T-cell (primary cell): Measurements from ENCODE around the gene C17orf107. TPM values are rescaled to one million over a fixed set of nuclear protein-coding genes. Genes with fewer than 3 reads are reported as not detected.
"Not testable (repeated sequence)": the region's sequence is repeated elsewhere in the genome, so short reads cannot be mapped to it uniquely, and the experiment has no call there.

ENCODE experiments used
- ATAC-seq, 4 experiments: fragments of 200-7000 bp in 3 of 4; fragments of 150-1000 bp in 1 of 4; cut with Tn5 transposase; replicated peaks in 1 of 4; 1 replicate in 3 of 4; 2 replicates in 1 of 4; pipeline ENCODE4 v1.10.0; 2021; ENCODE audit warnings: moderate library complexity in 3 of 4, mild to moderate bottlenecking in 2 of 4, moderate number of reproducible peaks in 1 of 4
- CTCF ChIA-PET, 2 donors: fragments of 300-600 bp; sonication (Branson Sonifier 250); formaldehyde crosslinking; loops; one replicate each; lab custom pipeline; 2022; ENCODE audit warnings: antibody characterized with exemption in 2 of 2; lab: Charles Lee
- POLR2A ChIA-PET, 2 donors: fragments of 300-600 bp; sonication (Branson Sonifier 250); formaldehyde crosslinking; loops; one replicate each; lab custom pipeline; 2022; ENCODE audit warnings: antibody characterized with exemption in 2 of 2; lab: Charles Lee
- DNase-seq, 35 experiments: peaks; one replicate each; pipeline versions ENCODE4 v3.0.0 to v3.0.0-alpha.2; 2013 to 2023
- H3K27ac ChIP-seq: one replicate; pipeline ENCODE4 v1.5.1; 2013; ENCODE audit warnings: low read length
- H3K27me3 ChIP-seq, 2 experiments: replicated peaks in 1 of 2; 1 replicate in 1 of 2; 2 replicates in 1 of 2; pipeline versions ENCODE4 v1.6.1 to v1.7.0; 2013; ENCODE audit warnings: low read length in 1 of 2, mixed read lengths in 1 of 2; ENCODE audit not compliant: control insufficient read depth in 2 of 2, insufficient read depth in 2 of 2; ENCODE audit errors: extremely low read depth in 1 of 2
- H3K36me3 ChIP-seq, 2 donors: 1 replicate in 1 of 2; 2 replicates in 1 of 2; pipeline versions ENCODE4 v1.6.1 to v1.7.0; 2013; ENCODE audit warnings: low read length in 1 of 2; ENCODE audit not compliant: control insufficient read depth in 2 of 2, insufficient read depth in 1 of 2; ENCODE audit errors: extremely low read depth in 1 of 2
- H3K4me1 ChIP-seq, 2 experiments: 1 replicate in 1 of 2; 2 replicates in 1 of 2; pipeline versions ENCODE4 v1.6.1 to v1.7.0; 2013; ENCODE audit warnings: low read length in 2 of 2, mixed read lengths in 1 of 2; ENCODE audit not compliant: insufficient read depth in 2 of 2, control insufficient read depth in 1 of 2; ENCODE audit errors: extremely low read depth in 1 of 2
- H3K4me3 ChIP-seq, 2 donors: 1 replicate in 1 of 2; 2 replicates in 1 of 2; pipeline versions ENCODE4 v1.5.1 to v1.7.0; 2013; ENCODE audit warnings: mild to moderate bottlenecking in 2 of 2, low read length in 1 of 2, moderate library complexity in 1 of 2; ENCODE audit not compliant: control insufficient read depth in 1 of 2; ENCODE audit errors: extremely low read depth in 1 of 2
- H3K9me3 ChIP-seq: 2 replicates; pipeline ENCODE4 v1.7.0; 2013
- H3K27ac Mint-ChIP-seq, 2 donors: one replicate each; pipeline ENCODE4 v1.8.0; 2020 to 2021; ENCODE audit warnings: mild to moderate bottlenecking in 2 of 2, mixed read lengths in 2 of 2
- H3K27me3 Mint-ChIP-seq, 2 donors: one replicate each; pipeline ENCODE4 v1.8.0; 2021 to 2022; ENCODE audit warnings: mixed read lengths in 2 of 2
- H3K36me3 Mint-ChIP-seq: one replicate; pipeline ENCODE4 v1.8.0; 2021; ENCODE audit warnings: mixed read lengths
- H3K4me1 Mint-ChIP-seq, 3 donors: one replicate each; pipeline ENCODE4 v1.8.0; 2020 to 2022; ENCODE audit warnings: mixed read lengths in 3 of 3, mild to moderate bottlenecking in 1 of 3
- H3K4me3 Mint-ChIP-seq, 3 donors: one replicate each; pipeline ENCODE4 v1.8.0; 2020 to 2022; ENCODE audit warnings: mild to moderate bottlenecking in 3 of 3, mixed read lengths in 3 of 3, moderate library complexity in 3 of 3
- H3K9me3 Mint-ChIP-seq, 3 donors: one replicate each; pipeline ENCODE4 v1.8.0; 2020 to 2022; ENCODE audit warnings: mixed read lengths in 3 of 3
- WGBS: methylation state at CpG from one replicate; pipeline ENCODE4 v1.1.5; 2013; ENCODE audit warnings: missing lambda C conversion rate; ENCODE audit not compliant: insufficient coverage; 5-methylcytosine and 5-hydroxymethylcytosine counted together
- total RNA-seq, 35 experiments: library from RNA in 6 of 35; stranded (reverse) in 6 of 35; fragments of 120-200 nt in 1 of 35; gene quantifications; one replicate each; pipeline versions ENCODE4 v1.2.1 to v1.2.4 and lab custom pipeline; 2013 to 2026

Gene C17orf107
- total RNA-seq, 5 donors from 2014 or later (not counting 1 experiment from before 2014, with no cell fraction given): 3.1 to 41.1 (median 4.1) TPM

DNA sequence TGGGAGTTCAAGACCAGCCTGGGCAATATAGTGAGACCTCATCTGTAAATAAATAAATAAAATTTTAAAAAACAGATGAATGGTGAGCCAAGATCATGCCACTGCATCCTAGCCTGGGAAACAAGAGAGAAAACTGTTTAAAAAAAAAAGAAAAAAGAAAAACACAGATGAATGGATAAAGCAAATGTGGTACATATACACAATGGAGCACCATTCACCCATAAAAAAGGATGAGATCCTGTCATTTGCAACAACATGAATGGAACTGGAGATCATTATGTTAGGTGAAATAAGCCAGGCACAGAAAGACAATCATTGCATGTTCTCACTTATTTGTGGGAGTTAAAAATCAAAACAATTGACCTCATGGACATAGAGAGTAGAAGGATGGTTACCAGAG lies 7.3 kb downstream of the C17orf107 start:
- POLR2A ChIA-PET, H3K27ac Mint-ChIP-seq, H3K27me3 Mint-ChIP-seq, H3K36me3 Mint-ChIP-seq, ATAC-seq, CTCF ChIA-PET, H3K27ac ChIP-seq, DNase-seq, H3K36me3 ChIP-seq, H3K27me3 ChIP-seq, H3K4me3 Mint-ChIP-seq, H3K9me3 Mint-ChIP-seq, H3K9me3 ChIP-seq, H3K4me3 ChIP-seq: not testable (repeated sequence)
- peaks cover 17 to 20% (median 18%) of the 10 kb centered on the region in 3 donors for H3K4me1 Mint-ChIP-seq
- peaks cover 10 to 45% of the 10 kb centered on the region in 2 experiments for H3K4me1 ChIP-seq

- no peaks in the 10 kb centered on the region for H3K27me3 Mint-ChIP-seq
- ATAC-seq (peak; percentile 24 to 58 (median 41)), DNase-seq (no peak)
- ChIA-PET POLR2A (interaction anchor here in 1 of 2 donors (0.6 kb wide), 1 partner anchor 59 kb away, joined by 4 read pairs; the partner anchor contains the start of gene SPAG7), CTCF (interaction anchor here in 1 of 2 donors (0.6 to 1.8 kb wide), 3 partner anchors 59 to 146 kb away, joined by 3 to 15 read pairs (median 4); partner anchors contain the start of gene SPAG7)
- Histone ChIP-seq H3K9me3 (no peaks in the 10 kb centered on the region), H3K27me3 (no peaks in the 10 kb centered on the region), H3K27ac (no peak overlapping the region), H3K36me3 (no peaks in the 10 kb centered on the region), H3K4me3 (no peak overlapping the region), H3K4me1 (peaks cover 8 to 29% of the 10 kb centered on the region in 2 experiments)
- peaks cover 4 to 6% (median 4%) of the 10 kb centered on the region in 3 donors for H3K4me1 Mint-ChIP-seq
- no peaks in the 10 kb centered on the region for H3K36me3 Mint-ChIP-seq
- no peak overlapping the region for H3K27ac Mint-ChIP-seq
- H3K4me3 Mint-ChIP-seq: no peak overlapping the region
- WGBS: 56% methylated on average over 7 of the region's 10 CpGs
- no peaks in the 10 kb centered on the region for H3K9me3 Mint-ChIP-seq
These were observed 9.0 kb downstream of the C17orf107 start for GRCh38 chr17:4908301-4908700.

GRCh38 chr17:4908711-4909496 lies 9.6 kb downstream of the C17orf107 start:
- no peak overlapping the region for H3K4me3 ChIP-seq
- ChIA-PET POLR2A (interaction anchor here in 1 of 2 donors (0.6 to 0.7 kb wide), 2 partner anchors 59 to 100 kb away, joined by 4 read pairs; partner anchors contain the start of gene SPAG7), CTCF (interaction anchor here (0.5 to 1.8 kb wide), 9 partner anchors 11 to 153 kb away, joined by 3 to 15 read pairs (median 3); partner anchors contain the start of genes RNF167 (in 1 of the 2), SLC25A11 (in 1 of the 2) and SPAG7 (in 1 of the 2))
- H3K9me3 ChIP-seq: no peaks in the 10 kb centered on the region
- Mint-ChIP-seq H3K36me3 (no peaks in the 10 kb centered on the region), H3K4me3 (no peak overlapping the region), H3K27me3 (no peaks in the 10 kb centered on the region), H3K4me1 (no peaks in the 10 kb centered on the region), H3K27ac (no peak overlapping the region), H3K9me3 (no peaks in the 10 kb centered on the region)
- peaks cover 6 to 23% of the 10 kb centered on the region in 2 experiments for H3K4me1 ChIP-seq
- 36% methylated on average over 12 of the region's 20 CpGs for WGBS
- DNase-seq: peak; percentile 48 to 80 (median 64)
- H3K27ac ChIP-seq: peak overlapping the region; percentile 3
- H3K36me3 ChIP-seq: no peaks in the 10 kb centered on the region
- peak; percentile 80 to 94 (median 90) for ATAC-seq
- H3K27me3 ChIP-seq: no peaks in the 10 kb centered on the region

DNA sequence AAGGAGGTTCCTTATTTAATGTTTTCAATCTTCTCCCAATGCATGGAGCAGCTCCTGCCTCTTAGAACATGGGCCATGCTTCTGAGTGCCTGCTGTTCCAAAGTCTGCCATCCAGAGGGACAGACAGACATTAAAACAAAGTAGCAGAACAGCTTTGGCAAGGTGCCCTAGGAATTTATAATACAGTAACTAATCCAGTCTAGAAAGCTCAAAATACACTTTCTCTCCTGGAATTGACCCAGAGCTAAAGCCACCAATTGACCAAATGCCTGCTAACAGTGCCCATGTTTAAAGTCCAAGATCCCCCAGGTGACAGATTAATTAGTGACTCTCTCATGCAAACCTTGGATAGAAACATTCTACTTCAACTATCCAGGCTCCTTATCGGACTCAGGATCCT lies 14.7 kb downstream of the C17orf107 start:
- ChIA-PET CTCF (interaction anchor here in 1 of 2 donors (0.6 kb wide), 1 partner anchor 400 kb away, joined by 4 read pairs; no protein-coding TSS in a partner anchor), POLR2A (no interaction called here)
- Histone ChIP-seq H3K36me3 (no peaks in the 10 kb centered on the region), H3K4me1 (peaks cover 2 to 10% of the 10 kb centered on the region in 2 experiments), H3K9me3 (no peaks in the 10 kb centered on the region), H3K4me3 (no peak overlapping the region), H3K27me3 (no peaks in the 10 kb centered on the region), H3K27ac (no peak overlapping the region)
- no peaks in the 10 kb centered on the region for H3K9me3 Mint-ChIP-seq
- no peak overlapping the region for H3K4me3 Mint-ChIP-seq
- no peak for DNase-seq
- no peak for ATAC-seq
- H3K27me3 Mint-ChIP-seq: no peaks in the 10 kb centered on the region
- no peaks in the 10 kb centered on the region for H3K4me1 Mint-ChIP-seq
- H3K27ac Mint-ChIP-seq: no peak overlapping the region
- WGBS: no CpG with 5 or more reads among the region's 1 CpG
- no peaks in the 10 kb centered on the region for H3K36me3 Mint-ChIP-seq

- H3K4me1 Mint-ChIP-seq, H3K27me3 ChIP-seq, H3K4me1 ChIP-seq, H3K27me3 Mint-ChIP-seq, H3K36me3 ChIP-seq, H3K4me3 Mint-ChIP-seq, CTCF ChIA-PET, H3K9me3 ChIP-seq, ATAC-seq, H3K36me3 Mint-ChIP-seq, H3K27ac Mint-ChIP-seq, H3K9me3 Mint-ChIP-seq, H3K27ac ChIP-seq, H3K4me3 ChIP-seq, DNase-seq: not testable (repeated sequence)
- 100% methylated on average over 1 of the region's 4 CpGs for WGBS
- POLR2A ChIA-PET: interaction anchor here in 1 of 2 donors (0.5 kb wide), 1 partner anchor 9 kb away, joined by 10 read pairs; no protein-coding TSS in a partner anchor
These were observed 15.2 kb downstream of the C17orf107 start for GRCh38 chr17:4914551-4914950.

DNA sequence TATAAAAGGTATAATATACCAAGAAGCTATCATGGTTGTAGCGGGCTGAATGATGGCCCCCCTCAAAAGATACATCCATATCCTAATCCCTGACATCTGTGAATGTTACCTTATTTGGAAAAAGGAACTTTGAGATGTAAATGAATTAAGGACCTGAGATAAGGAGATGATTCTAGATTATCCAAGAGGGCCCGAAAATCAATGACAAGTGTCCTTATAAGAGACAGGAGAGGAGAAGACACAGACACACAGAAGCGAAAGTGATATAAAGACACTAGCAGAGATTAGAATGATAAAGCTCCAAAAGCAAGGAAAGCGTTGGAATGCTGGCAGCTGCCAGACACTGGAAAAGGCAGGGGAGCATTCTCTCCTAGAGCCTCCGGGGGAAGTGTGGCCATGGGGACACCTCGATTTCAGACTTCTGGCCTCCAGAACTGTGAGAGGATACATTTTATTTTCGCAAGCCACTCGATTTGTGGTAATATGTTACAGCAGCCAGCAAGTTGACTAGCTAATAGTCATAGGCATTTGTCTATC lies 20.2 kb downstream of the C17orf107 start:
- Mint-ChIP-seq H3K4me1 (no peaks in the 10 kb centered on the region), H3K9me3 (no peaks in the 10 kb centered on the region), H3K27me3 (no peaks in the 10 kb centered on the region), H3K36me3 (no peaks in the 10 kb centered on the region), H3K4me3 (no peak overlapping the region), H3K27ac (no peak overlapping the region)
- H3K27ac ChIP-seq: no peak overlapping the region
- H3K9me3 ChIP-seq: no peaks in the 10 kb centered on the region
- H3K4me3 ChIP-seq: no peak overlapping the region
- WGBS: 98% methylated on average over 5 of the region's 8 CpGs
- ChIA-PET CTCF (interaction anchor here in 1 of 2 donors (0.7 kb wide), 1 partner anchor 139 kb away, joined by 3 read pairs; no protein-coding TSS in a partner anchor), POLR2A (interaction anchor here (0.5 to 0.6 kb wide), 2 partner anchors 622 to 868 kb away, joined by 3 read pairs; no protein-coding TSS in a partner anchor)
- H3K27me3 ChIP-seq: no peaks in the 10 kb centered on the region
- H3K36me3 ChIP-seq: no peaks in the 10 kb centered on the region
- no peaks in the 10 kb centered on the region for H3K4me1 ChIP-seq
- DNase-seq (no peak), ATAC-seq (no peak)
